PC-3 (cell line): ENCODE results near the gene ABCD3. TPM values are rescaled to one million over a fixed set of nuclear protein-coding genes. Genes with fewer than 3 reads are reported as not detected.

Source experiments
- ATAC-seq: fragments of 200-7000 bp; cut with Tn5 transposase; 2 replicates; pipeline ENCODE4 v1.9.1; 2020; ENCODE audit warnings: mild to moderate bottlenecking, moderate library complexity
- BruUV-seq: library from RNA; stranded (reverse); fragments of 400-500 nt; replicated peaks from 2 replicates; lab custom pipeline; 2021; lab: Mats Ljungman, UMichigan
- CTCF ChIA-PET: fragments of 300-600 bp; sonication (Branson Sonifier 250); formaldehyde crosslinking; loops from one replicate; lab custom pipeline; 2022; ENCODE audit warnings: antibody characterized with exemption; lab: Charles Lee
- POLR2A ChIA-PET: fragments of 300-600 bp; sonication (Branson Sonifier 250); formaldehyde crosslinking; loops from one replicate; lab custom pipeline; 2022; ENCODE audit warnings: antibody characterized with exemption; ENCODE audit not compliant: unreplicated experiment; lab: Charles Lee
- DNase-seq: peaks from one replicate; pipeline ENCODE4 v3.0.0-alpha.2; 2015
- H2AFZ ChIP-seq: fragments of 300-600 bp; sonication (generic); 2 replicates; pipeline ENCODE4 v1.6.0; 2016; ENCODE audit warnings: antibody characterized with exemption, low read length
- H3F3A ChIP-seq: fragments of 300-600 bp; sonication (generic); one replicate; pipeline ENCODE4 v1.6.0; 2017; ENCODE audit warnings: antibody characterized with exemption, low read length, control low read depth, mild to moderate bottlenecking; ENCODE audit not compliant: unreplicated experiment
- H3K27ac ChIP-seq: fragments of 300-600 bp; sonication (generic); 2 replicates; pipeline ENCODE4 v1.5.1; 2016; ENCODE audit warnings: mild to moderate bottlenecking, low read length
- H3K27me3 ChIP-seq: fragments of 300-600 bp; sonication (generic); 2 replicates; pipeline ENCODE4 v1.6.1; 2016; ENCODE audit warnings: low read length, mixed read lengths
- H3K36me3 ChIP-seq: fragments of 300-600 bp; sonication (generic); 2 replicates; pipeline ENCODE4 v1.6.1; 2016; ENCODE audit warnings: low read depth, mixed run types, low read length, mixed read lengths
- H3K4me1 ChIP-seq: fragments of 300-600 bp; sonication (generic); 2 replicates; pipeline ENCODE4 v1.5.1; 2016; ENCODE audit warnings: low read length; ENCODE audit not compliant: insufficient read depth
- H3K4me2 ChIP-seq: fragments of 300-600 bp; sonication (generic); 2 replicates; pipeline ENCODE4 v1.6.0; 2016; ENCODE audit warnings: low read length
- H3K4me3 ChIP-seq: fragments of 300-600 bp; sonication (generic); 2 replicates; pipeline ENCODE4 v1.5.1; 2016; ENCODE audit warnings: mild to moderate bottlenecking, low read length, mixed read lengths
- H3K79me2 ChIP-seq: fragments of 300-600 bp; sonication (generic); 2 replicates; pipeline ENCODE4 v1.6.1; 2017; ENCODE audit warnings: low read length, mixed read lengths
- H3K9ac ChIP-seq: fragments of 300-600 bp; sonication (generic); 2 replicates; pipeline ENCODE4 v1.6.0; 2016; ENCODE audit warnings: mild to moderate bottlenecking, low read length
- H3K9me2 ChIP-seq: fragments of 300-600 bp; sonication (generic); replicated peaks from 2 replicates; pipeline ENCODE4 v1.6.1; 2016; ENCODE audit warnings: mixed run types, low read length, mixed read lengths
- H3K9me3 ChIP-seq: fragments of 300-600 bp; sonication (generic); 2 replicates; pipeline ENCODE4 v1.6.1; 2016; ENCODE audit warnings: low read length, mixed read lengths
- H4K20me1 ChIP-seq: fragments of 300-600 bp; sonication (generic); 2 replicates; pipeline ENCODE4 v1.6.1; 2016; ENCODE audit warnings: low read length, mixed read lengths
- CTCF ChIP-seq: fragments of 300-600 bp; sonication (generic); conservative IDR thresholded peaks from 2 replicates; pipeline ENCODE4 v1.5.1; 2017; ENCODE audit warnings: antibody characterized with exemption, low read depth, mild to moderate bottlenecking, low read length
- EZH2 ChIP-seq: fragments of 300-600 bp; sonication (generic); IDR thresholded peaks from one replicate; pipeline ENCODE4 v1.6.1; 2017; ENCODE audit warnings: antibody characterized with exemption, mild to moderate bottlenecking, low read length; ENCODE audit not compliant: unreplicated experiment
- EZH2phosphoT487 ChIP-seq: fragments of 300-600 bp; sonication (generic); IDR thresholded peaks from 2 replicates; pipeline ENCODE4 v1.6.1; 2018; ENCODE audit warnings: mild to moderate bottlenecking, antibody characterized with exemption, low read length, borderline replicate concordance
- intact Hi-C: fragments of 100-400 bp; cut with micrococcal nuclease; formaldehyde crosslinking; loops from 2 replicates; pipeline ENCODE4 v1.9.0; 2023
- total RNA-seq: library from RNA; depleted of rRNA; stranded (reverse); fragments of >200 nt; gene quantifications from 2 replicates; pipeline ENCODE4 v1.2.3, GENCODE V29; 2014

Gene ABCD3
- total RNA-seq, 1 experiment from 2014 or later, result 36.3 TPM

- CTCF ChIA-PET, result interaction anchor here (0.5 kb wide), 1 partner anchor 491 kb away, joined by 3 read pairs; no protein-coding TSS in a partner anchor
- no peak for ATAC-seq
- no TSS peak for BruUV-seq
These were observed 22.4 kb upstream of the ABCD3 start for GRCh38 chr1:94395748-94396309.

GRCh38 chr1:94396356-94397010, 21.7 kb upstream of the ABCD3 start:
- no peaks in the 10 kb centered on the region for H3F3A ChIP-seq
- CTCF ChIA-PET, result interaction anchor here (0.5 to 0.6 kb wide), 2 partner anchors 67 to 492 kb away, joined by 3 read pairs; no protein-coding TSS in a partner anchor
- intact Hi-C loops, result no loop called here
- no peaks in the 10 kb centered on the region for H3K79me2 ChIP-seq
- H3K4me3 ChIP-seq, result no peak overlapping the region
- no peak overlapping the region for H2AFZ ChIP-seq
- DNase-seq (no peak), ATAC-seq (no peak)
- no peaks in the 10 kb centered on the region for H4K20me1 ChIP-seq
- POLR2A ChIA-PET, result no interaction called here
- no peak overlapping the region for H3K9ac ChIP-seq
- H3K27ac ChIP-seq, result no peak overlapping the region
- no TSS peak for BruUV-seq
- H3K9me3 ChIP-seq, result no peaks in the 10 kb centered on the region
- H3K4me2 ChIP-seq, result no peak overlapping the region
- no peaks in the 10 kb centered on the region for H3K9me2 ChIP-seq
- H3K27me3 ChIP-seq, result no peaks in the 10 kb centered on the region
- H3K4me1 ChIP-seq, result peaks cover 6% of the 10 kb centered on the region; the same call in 1 of the 2 replicates
- H3K36me3 ChIP-seq, result no peaks in the 10 kb centered on the region
- no peak for TF ChIP-seq EZH2
- 0 out of 2 replicates have a peak, but pooled peaks have one; percentile 10 for TF ChIP-seq CTCF
- no peak for TF ChIP-seq EZH2phosphoT487

More at GRCh38 chr1:94395748-94396309, 22.4 kb upstream of the ABCD3 start:
- H2AFZ ChIP-seq, result no peak overlapping the region
- no peaks in the 10 kb centered on the region for H3K9me2 ChIP-seq
- no peak overlapping the region for H3K4me2 ChIP-seq
- H3K79me2 ChIP-seq, result no peaks in the 10 kb centered on the region
- no peak overlapping the region for H3K9ac ChIP-seq
- intact Hi-C loops, result no loop called here
- DNase-seq, result no peak
- no peaks in the 10 kb centered on the region for H4K20me1 ChIP-seq
- no peak overlapping the region for H3K4me3 ChIP-seq
- H3F3A ChIP-seq, result no peaks in the 10 kb centered on the region
- no peaks in the 10 kb centered on the region for H3K9me3 ChIP-seq
- POLR2A ChIA-PET, result no interaction called here
- no peaks in the 10 kb centered on the region for H3K36me3 ChIP-seq
- peaks cover 6% of the 10 kb centered on the region; the same call in 1 of the 2 replicates for H3K4me1 ChIP-seq
- no peak overlapping the region for H3K27ac ChIP-seq
- H3K27me3 ChIP-seq, result no peaks in the 10 kb centered on the region
- TF ChIP-seq CTCF (no peak), EZH2phosphoT487 (no peak), EZH2 (no peak)

- CTCF ChIA-PET, result no interaction called here
- no peak overlapping the region for H2AFZ ChIP-seq
- no peaks in the 10 kb centered on the region for H3F3A ChIP-seq
- no peaks in the 10 kb centered on the region for H3K36me3 ChIP-seq
- H3K79me2 ChIP-seq, result no peaks in the 10 kb centered on the region
- POLR2A ChIA-PET, result no interaction called here
- peak; percentile 9 for DNase-seq
- ATAC-seq, result no peak
- TF ChIP-seq CTCF (no peak), EZH2 (no peak), EZH2phosphoT487 (no peak)
- no peak overlapping the region for H3K9ac ChIP-seq
- H3K4me2 ChIP-seq, result no peak overlapping the region
- no peak overlapping the region for H3K4me3 ChIP-seq
- intact Hi-C loops, result no loop called here
- H4K20me1 ChIP-seq, result no peaks in the 10 kb centered on the region
- no peak overlapping the region for H3K27ac ChIP-seq
- H3K4me1 ChIP-seq, result peaks cover 6% of the 10 kb centered on the region; the same call in 1 of the 2 replicates
- H3K27me3 ChIP-seq, result no peaks in the 10 kb centered on the region
- H3K9me3 ChIP-seq, result no peaks in the 10 kb centered on the region
- no TSS peak for BruUV-seq
- no peaks in the 10 kb centered on the region for H3K9me2 ChIP-seq
These were observed 19.8 kb upstream of the ABCD3 start for GRCh38 chr1:94398356-94398755.
